ENCODE results near the gene GOLGA3.

Gene GOLGA3

DNA sequence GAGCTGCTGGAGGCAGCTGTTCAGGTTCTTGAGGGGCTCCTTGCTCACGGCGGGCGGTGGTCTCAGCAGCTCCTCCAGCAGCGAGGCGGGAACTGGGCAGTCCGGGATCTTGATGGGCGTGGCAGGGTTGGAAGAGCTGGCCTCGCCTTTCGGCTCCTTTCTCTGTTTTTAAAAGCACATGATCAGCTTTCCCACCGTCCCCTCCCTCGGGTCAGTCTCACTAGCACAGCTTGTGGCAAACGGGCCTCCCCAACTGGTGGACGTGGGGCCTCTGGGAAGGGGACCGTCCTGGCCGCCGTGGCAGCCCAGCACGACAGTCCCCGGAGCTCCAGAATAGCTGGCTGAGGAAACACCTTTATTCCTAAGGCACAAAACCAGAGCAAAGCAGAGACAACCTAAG lies 54.5 kb downstream of the GOLGA3 start:
- no peaks in the 10 kb centered on the region for H3K9me3 ChIP-seq (ENCODE audit: control extremely low read depth in 1 of 5, control insufficient read depth in 4 of 5, insufficient read depth in 2 of 5, low read depth in 1 of 5, low read length in 4 of 5)
- ChIA-PET POLR2A (no interaction called here), CTCF (interaction anchor here (0.7 to 1.5 kb wide), 2 partner anchors 9 to 35 kb away, joined by 3 to 8 read pairs; no protein-coding TSS in a partner anchor)
- no peaks in the 10 kb centered on the region for H3K27me3 ChIP-seq (replicated peaks in 2 of 5; ENCODE audit: control insufficient read depth in 4 of 5, insufficient read depth in 5 of 5, low read length in 4 of 5)
- no peak for DNase-seq
- no peak overlapping the region for H3K4me3 ChIP-seq (ENCODE audit: control insufficient read depth in 1 of 7, extremely low read depth in 1 of 7, insufficient read depth in 4 of 7, low read depth in 2 of 7, low read length in 6 of 7)
- peak overlapping the region in 1 of 2 experiments; percentile 47 for H3K27ac ChIP-seq (ENCODE audit: insufficient read depth in 1 of 2, low read depth in 1 of 2, low read length in 2 of 2, poor library complexity in 1 of 2, severe bottlenecking in 2 of 2)
- 98% methylated on average over 18 of the region's 18 CpGs for WGBS (ENCODE audit: insufficient coverage)
- peaks cover 11 to 44% (median 32%) of the 10 kb centered on the region in 4 experiments for H3K4me1 ChIP-seq (ENCODE audit: control extremely low read depth in 1 of 4, control insufficient read depth in 4 of 4, insufficient read depth in 4 of 4, low read length in 3 of 4)
- H3K36me3 ChIP-seq (ENCODE audit: control insufficient read depth in 4 of 4, insufficient read depth in 4 of 4, low read length in 3 of 4) = peaks cover 4 to 69% (median 48%) of the 10 kb centered on the region in 4 experiments

DNA sequence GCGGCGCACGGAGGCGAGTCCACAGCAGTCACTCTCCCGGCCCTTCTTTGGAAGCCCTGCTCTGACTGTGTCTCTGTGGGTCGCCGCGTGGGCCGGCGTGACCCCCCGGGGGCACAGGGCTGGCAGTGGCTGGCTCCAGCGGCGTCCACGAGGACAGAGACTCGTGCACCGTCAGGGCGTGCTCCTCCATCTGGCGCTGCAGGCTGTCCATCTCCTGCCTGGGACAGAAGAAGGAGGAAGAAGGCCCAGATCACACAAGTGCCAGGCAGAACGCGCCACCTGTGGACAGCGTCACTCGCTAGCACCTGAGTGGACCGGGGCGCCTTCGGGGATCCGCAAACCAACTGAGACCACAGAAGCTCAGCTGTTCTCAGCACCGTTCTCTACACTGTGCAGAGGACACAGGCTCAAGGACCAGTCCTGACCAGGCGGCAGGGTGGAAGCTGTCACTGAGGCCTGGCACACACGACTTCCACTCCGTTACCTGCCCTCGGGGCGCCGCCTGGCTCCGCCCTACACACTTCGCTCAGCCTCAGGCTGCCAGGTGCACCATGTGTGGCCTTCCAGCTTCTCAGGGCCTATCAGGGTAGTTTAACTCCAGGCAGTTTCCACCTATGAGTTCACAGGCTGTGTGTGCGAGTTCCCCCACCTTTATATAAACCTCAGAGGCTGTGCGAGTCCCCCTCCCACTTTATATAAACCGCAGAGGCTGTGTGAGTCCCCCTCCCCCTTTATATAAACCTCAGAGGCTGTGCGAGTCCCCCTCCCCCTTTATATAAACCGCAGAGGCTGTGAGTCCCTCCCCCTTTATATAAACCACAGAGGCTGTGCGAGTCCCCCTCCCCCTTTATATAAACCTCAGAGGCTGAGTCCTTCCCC lies 55.4 kb downstream of the GOLGA3 start:
- POLR2A ChIA-PET = no interaction called here
- Histone ChIP-seq H3K4me1 (ENCODE audit: control extremely low read depth in 1 of 4, control insufficient read depth in 4 of 4, insufficient read depth in 4 of 4, low read length in 3 of 4) (peaks cover 19 to 53% (median 40%) of the 10 kb centered on the region in 4 experiments), H3K4me3 (ENCODE audit: control insufficient read depth in 1 of 7, extremely low read depth in 1 of 7, insufficient read depth in 4 of 7, low read depth in 2 of 7, low read length in 6 of 7) (no peak overlapping the region), H3K36me3 (ENCODE audit: control insufficient read depth in 4 of 4, insufficient read depth in 4 of 4, low read length in 3 of 4) (peaks cover 4 to 75% (median 47%) of the 10 kb centered on the region in 4 experiments), H3K9me3 (ENCODE audit: control extremely low read depth in 1 of 5, control insufficient read depth in 4 of 5, insufficient read depth in 2 of 5, low read depth in 1 of 5, low read length in 4 of 5) (no peaks in the 10 kb centered on the region), H3K27ac (ENCODE audit: insufficient read depth in 1 of 2, low read depth in 1 of 2, low read length in 2 of 2, poor library complexity in 1 of 2, severe bottlenecking in 2 of 2) (peak overlapping the region in 1 of 2 experiments; percentile 47), H3K27me3 (replicated peaks in 2 of 5; ENCODE audit: control insufficient read depth in 4 of 5, insufficient read depth in 5 of 5, low read length in 4 of 5) (no peaks in the 10 kb centered on the region)
- DNase-seq = peak in 1 of 3 donors; percentile 50
- 95% methylated on average over 40 of the region's 41 CpGs for WGBS (ENCODE audit: insufficient coverage)
- CTCF ChIA-PET = interaction anchor here (1.5 kb wide), 1 partner anchor 8 kb away, joined by 8 read pairs; no protein-coding TSS in a partner anchor

DNA sequence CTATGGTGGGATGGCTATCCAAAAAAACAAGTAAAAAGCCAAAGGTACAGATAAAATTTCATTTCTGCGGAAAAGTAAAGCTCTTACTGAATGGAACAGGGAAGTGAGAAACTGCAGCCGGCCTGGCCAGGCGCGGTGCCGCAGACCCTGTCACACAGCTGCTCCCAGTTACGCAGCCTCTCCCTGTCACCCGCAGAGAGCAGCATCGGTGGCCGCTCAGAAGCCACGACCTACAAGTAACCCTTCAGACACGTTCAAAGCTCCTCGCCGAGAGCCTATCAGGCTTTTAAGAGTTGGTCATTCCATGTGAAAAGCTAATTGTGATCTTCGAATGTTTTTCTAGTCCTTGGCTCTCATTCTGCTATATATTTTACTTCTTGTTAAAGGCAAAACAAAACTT lies 56.1 kb downstream of the GOLGA3 start:
- peak in 1 of 3 donors; percentile 27 for DNase-seq
- CTCF ChIA-PET = no interaction called here
- 94% methylated on average over 9 of the region's 14 CpGs for WGBS (ENCODE audit: insufficient coverage)
- H3K4me1 ChIP-seq (ENCODE audit: control extremely low read depth in 1 of 4, control insufficient read depth in 4 of 4, insufficient read depth in 4 of 4, low read length in 3 of 4) = peaks cover 24 to 60% (median 48%) of the 10 kb centered on the region in 4 experiments
- no peaks in the 10 kb centered on the region for H3K9me3 ChIP-seq (ENCODE audit: control extremely low read depth in 1 of 5, control insufficient read depth in 4 of 5, insufficient read depth in 2 of 5, low read depth in 1 of 5, low read length in 4 of 5)
- no peaks in the 10 kb centered on the region for H3K27me3 ChIP-seq (replicated peaks in 2 of 5; ENCODE audit: control insufficient read depth in 4 of 5, insufficient read depth in 5 of 5, low read length in 4 of 5)
- H3K27ac ChIP-seq (ENCODE audit: insufficient read depth in 1 of 2, low read depth in 1 of 2, low read length in 2 of 2, poor library complexity in 1 of 2, severe bottlenecking in 2 of 2) = peak overlapping the region in 1 of 2 experiments; percentile 40
- POLR2A ChIA-PET = no interaction called here
- H3K36me3 ChIP-seq (ENCODE audit: control insufficient read depth in 4 of 4, insufficient read depth in 4 of 4, low read length in 3 of 4) = peaks cover 4 to 70% (median 43%) of the 10 kb centered on the region in 4 experiments
- no peak overlapping the region for H3K4me3 ChIP-seq (ENCODE audit: control insufficient read depth in 1 of 7, extremely low read depth in 1 of 7, insufficient read depth in 4 of 7, low read depth in 2 of 7, low read length in 6 of 7)

DNA sequence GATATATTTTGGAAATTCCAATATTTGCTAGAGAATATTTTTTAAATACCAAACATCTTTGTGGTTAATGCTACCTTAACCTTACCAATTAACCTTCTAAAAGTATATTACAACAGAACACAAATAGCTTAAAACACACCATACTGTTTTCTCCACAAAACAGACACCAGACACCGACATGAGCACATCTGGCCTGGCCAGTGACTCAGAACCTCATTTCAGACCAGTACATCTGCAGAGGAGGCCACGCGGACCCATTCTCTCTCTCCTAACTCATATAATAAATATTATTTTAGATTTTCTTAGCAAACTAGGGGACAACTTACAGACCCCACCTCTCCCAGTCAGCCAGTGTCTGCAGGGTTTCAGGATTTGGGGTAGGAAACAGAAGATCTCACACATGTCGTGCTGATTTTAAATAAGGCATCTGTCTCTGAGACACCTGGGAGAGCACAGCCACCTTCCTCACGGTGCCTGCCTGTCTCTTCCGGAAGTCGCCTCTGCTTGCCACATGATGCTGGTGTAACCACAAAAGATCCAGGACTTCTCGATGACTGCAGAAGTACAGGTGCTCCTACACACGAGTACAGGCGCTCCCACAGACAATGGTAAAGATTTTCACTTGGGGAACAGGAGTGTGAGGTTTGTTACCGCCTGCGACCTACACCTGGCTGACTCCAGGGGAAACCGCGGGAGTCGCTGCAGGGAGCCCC lies 57.4 kb downstream of the GOLGA3 start:
- 73% methylated on average over 11 of the region's 15 CpGs for WGBS (ENCODE audit: insufficient coverage)
- Histone ChIP-seq H3K27ac (ENCODE audit: insufficient read depth in 1 of 2, low read depth in 1 of 2, low read length in 2 of 2, poor library complexity in 1 of 2, severe bottlenecking in 2 of 2) (peak overlapping the region in 1 of 2 experiments; percentile 78), H3K36me3 (ENCODE audit: control insufficient read depth in 4 of 4, insufficient read depth in 4 of 4, low read length in 3 of 4) (peaks cover 4 to 58% (median 34%) of the 10 kb centered on the region in 4 experiments), H3K27me3 (replicated peaks in 2 of 5; ENCODE audit: control insufficient read depth in 4 of 5, insufficient read depth in 5 of 5, low read length in 4 of 5) (no peaks in the 10 kb centered on the region), H3K4me1 (ENCODE audit: control extremely low read depth in 1 of 4, control insufficient read depth in 4 of 4, insufficient read depth in 4 of 4, low read length in 3 of 4) (peaks cover 30 to 71% (median 61%) of the 10 kb centered on the region in 4 experiments), H3K9me3 (ENCODE audit: control extremely low read depth in 1 of 5, control insufficient read depth in 4 of 5, insufficient read depth in 2 of 5, low read depth in 1 of 5, low read length in 4 of 5) (no peaks in the 10 kb centered on the region), H3K4me3 (ENCODE audit: control insufficient read depth in 1 of 7, extremely low read depth in 1 of 7, insufficient read depth in 4 of 7, low read depth in 2 of 7, low read length in 6 of 7) (peak overlapping the region in 1 of 7 experiments; percentile 6)
- ChIA-PET POLR2A (no interaction called here), CTCF (no interaction called here)
- peak in 1 of 3 donors; percentile 54 for DNase-seq

DNA sequence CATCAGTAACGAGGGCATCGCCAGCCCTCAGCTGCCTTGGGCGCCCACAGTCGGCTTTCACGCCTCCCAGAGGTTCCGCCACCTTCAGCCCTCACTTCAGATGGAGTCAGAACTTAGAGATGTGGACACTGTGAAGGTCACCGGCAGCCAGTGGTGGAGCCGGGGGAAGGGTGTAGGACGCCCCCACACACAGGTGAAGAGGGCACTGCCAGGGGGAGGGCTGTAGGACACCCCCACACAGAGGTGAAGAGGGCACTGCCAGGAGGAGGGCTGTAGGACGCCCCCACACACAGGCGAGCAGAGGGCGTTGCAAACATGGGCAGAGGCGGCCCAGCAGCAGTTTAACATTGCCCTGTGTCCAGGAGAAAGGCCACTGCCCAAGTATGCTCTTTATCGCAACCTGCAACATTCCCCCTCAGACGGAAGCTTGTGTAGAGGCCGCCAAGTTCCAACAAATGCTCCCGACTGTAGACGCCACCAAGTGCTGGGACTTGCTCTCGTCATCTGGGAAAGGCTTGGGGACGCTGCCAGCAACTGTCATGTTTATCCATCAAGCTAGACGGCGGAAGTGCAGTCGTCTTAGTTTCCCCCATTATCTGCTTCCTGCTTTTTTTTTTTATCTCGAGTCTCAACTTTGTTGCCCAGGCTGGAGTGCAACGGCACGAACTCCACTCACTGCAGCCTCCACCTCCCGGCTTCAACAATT lies 62.1 kb downstream of the GOLGA3 start:
- POLR2A ChIA-PET = interaction anchor here (0.6 kb wide), 1 partner anchor 16 kb away, joined by 3 read pairs; no protein-coding TSS in a partner anchor
- H3K4me1 ChIP-seq (ENCODE audit: control extremely low read depth in 1 of 4, control insufficient read depth in 4 of 4, insufficient read depth in 4 of 4, low read length in 3 of 4) = peaks cover 38 to 90% (median 87%) of the 10 kb centered on the region in 4 experiments
- WGBS (ENCODE audit: insufficient coverage) = 44% methylated on average over 24 of the region's 27 CpGs
- no peaks in the 10 kb centered on the region for H3K27me3 ChIP-seq (replicated peaks in 2 of 5; ENCODE audit: control insufficient read depth in 4 of 5, insufficient read depth in 5 of 5, low read length in 4 of 5)
- H3K27ac ChIP-seq (ENCODE audit: insufficient read depth in 1 of 2, low read depth in 1 of 2, low read length in 2 of 2, poor library complexity in 1 of 2, severe bottlenecking in 2 of 2) = peak overlapping the region in 1 of 2 experiments; percentile 34
- H3K9me3 ChIP-seq (ENCODE audit: control extremely low read depth in 1 of 5, control insufficient read depth in 4 of 5, insufficient read depth in 2 of 5, low read depth in 1 of 5, low read length in 4 of 5) = no peaks in the 10 kb centered on the region
- H3K36me3 ChIP-seq (ENCODE audit: control insufficient read depth in 4 of 4, insufficient read depth in 4 of 4, low read length in 3 of 4) = peaks cover 0 to 18% (median 1%) of the 10 kb centered on the region in 4 experiments
- CTCF ChIA-PET = interaction anchor here (0.9 to 1.7 kb wide), 6 partner anchors 10 to 56 kb away, joined by 3 to 6 read pairs (median 3); no protein-coding TSS in a partner anchor
- H3K4me3 ChIP-seq (ENCODE audit: control insufficient read depth in 1 of 7, extremely low read depth in 1 of 7, insufficient read depth in 4 of 7, low read depth in 2 of 7, low read length in 6 of 7) = peak overlapping the region in 1 of 7 experiments; percentile 43
- peak in 1 of 3 donors; percentile 55 for DNase-seq

DNA sequence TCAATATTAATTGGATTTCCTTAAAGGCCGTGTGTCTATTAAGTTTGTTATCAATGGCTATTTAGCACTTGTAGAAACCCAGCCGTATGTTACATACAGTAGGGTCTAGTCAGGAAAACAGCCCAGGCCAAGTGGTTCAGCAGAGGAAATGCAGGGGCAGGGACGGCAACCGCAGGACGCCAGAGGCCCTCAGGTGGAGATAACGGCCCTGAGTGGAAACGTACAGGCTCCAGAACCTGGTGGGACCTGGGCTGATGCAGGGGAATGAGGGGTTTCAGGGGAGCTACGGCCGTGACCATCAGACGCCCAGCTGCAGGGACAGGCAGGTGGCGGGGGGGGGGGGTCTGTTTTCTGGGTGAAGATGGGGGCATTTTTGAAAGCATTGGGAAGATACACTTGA lies 63.3 kb downstream of the GOLGA3 start:
- peak overlapping the region in 6 of 7 experiments; percentile 14 to 56 (median 37) for H3K4me3 ChIP-seq (ENCODE audit: control insufficient read depth in 1 of 7, extremely low read depth in 1 of 7, insufficient read depth in 4 of 7, low read depth in 2 of 7, low read length in 6 of 7)
- CTCF ChIA-PET = interaction anchor here (0.8 to 2.7 kb wide), 5 partner anchors 9 to 21 kb away, joined by 3 to 9 read pairs (median 3); no protein-coding TSS in a partner anchor
- no peaks in the 10 kb centered on the region for H3K9me3 ChIP-seq (ENCODE audit: control extremely low read depth in 1 of 5, control insufficient read depth in 4 of 5, insufficient read depth in 2 of 5, low read depth in 1 of 5, low read length in 4 of 5)
- H3K36me3 ChIP-seq (ENCODE audit: control insufficient read depth in 4 of 4, insufficient read depth in 4 of 4, low read length in 3 of 4) = peaks cover 0 to 13% (median 1%) of the 10 kb centered on the region in 4 experiments
- POLR2A ChIA-PET = interaction anchor here (0.7 kb wide), 1 partner anchor 10 kb away, joined by 3 read pairs; no protein-coding TSS in a partner anchor
- 3% methylated on average over 7 of the region's 11 CpGs for WGBS (ENCODE audit: insufficient coverage)
- H3K27ac ChIP-seq (ENCODE audit: insufficient read depth in 1 of 2, low read depth in 1 of 2, low read length in 2 of 2, poor library complexity in 1 of 2, severe bottlenecking in 2 of 2) = peak overlapping the region in 1 of 2 experiments; percentile 54
- peak; percentile 40 to 77 (median 72) for DNase-seq
- H3K27me3 ChIP-seq (replicated peaks in 2 of 5; ENCODE audit: control insufficient read depth in 4 of 5, insufficient read depth in 5 of 5, low read length in 4 of 5) = no peaks in the 10 kb centered on the region
- peaks cover 37 to 84% (median 82%) of the 10 kb centered on the region in 4 experiments for H3K4me1 ChIP-seq (ENCODE audit: control extremely low read depth in 1 of 4, control insufficient read depth in 4 of 4, insufficient read depth in 4 of 4, low read length in 3 of 4)
